D721Med (cell line): ENCODE data around the gene MACF1.

Experiments
- DNase-seq: peaks from one replicate; pipeline ENCODE4 v3.0.0; 2011; ENCODE audit warnings: low spot score; ENCODE audit not compliant: insufficient read length
- FAIRE-seq: peaks from 2 replicates; lab custom pipeline; 2011; peaks lifted over from hg19 to GRCh38; lab: Jason Lieb, UNC
- CTCF ChIP-seq: IDR thresholded peaks from 2 replicates; pipeline ENCODE4 v1.5.1; 2012; ENCODE audit warnings: mild to moderate bottlenecking, control low read depth; ENCODE audit not compliant: insufficient read depth; ENCODE audit errors: missing control alignments

Gene MACF1

DNA sequence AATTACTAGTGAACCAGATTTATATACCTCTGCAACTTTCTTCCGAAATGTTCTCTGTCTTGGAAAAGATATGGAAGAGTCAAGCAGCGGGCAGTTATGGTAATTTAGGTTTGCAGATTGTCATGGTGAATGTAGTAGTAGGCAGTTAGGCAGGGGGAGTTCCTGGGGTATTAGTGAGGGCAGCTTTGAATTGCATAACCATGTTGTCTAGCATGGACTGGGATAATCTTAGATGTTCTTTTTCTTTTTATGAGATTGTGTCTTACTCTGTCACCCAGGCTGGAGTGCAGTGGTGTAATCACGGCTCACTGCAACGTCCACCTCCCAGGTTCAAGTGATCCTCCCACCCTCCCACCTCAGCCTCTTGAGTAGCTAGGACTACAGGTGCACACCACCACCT, 25.0 kb downstream of the MACF1 start:
- DNase-seq: no peak
- no peak for TF ChIP-seq CTCF
- FAIRE-seq: no peak

- FAIRE-seq (no peak), DNase-seq (no peak)
- no peak for TF ChIP-seq CTCF
These were observed 26.0 kb downstream of the MACF1 start for GRCh38 chr1:39230261-39231190.

GRCh38 chr1:39236971-39237370, 32.5 kb downstream of the MACF1 start:
- TF ChIP-seq CTCF: no peak
- DNase-seq (no peak), FAIRE-seq (no peak)

GRCh38 chr1:39238476-39238875, 34.0 kb downstream of the MACF1 start:
- FAIRE-seq (no peak), DNase-seq (no peak)
- no peak for TF ChIP-seq CTCF

DNA sequence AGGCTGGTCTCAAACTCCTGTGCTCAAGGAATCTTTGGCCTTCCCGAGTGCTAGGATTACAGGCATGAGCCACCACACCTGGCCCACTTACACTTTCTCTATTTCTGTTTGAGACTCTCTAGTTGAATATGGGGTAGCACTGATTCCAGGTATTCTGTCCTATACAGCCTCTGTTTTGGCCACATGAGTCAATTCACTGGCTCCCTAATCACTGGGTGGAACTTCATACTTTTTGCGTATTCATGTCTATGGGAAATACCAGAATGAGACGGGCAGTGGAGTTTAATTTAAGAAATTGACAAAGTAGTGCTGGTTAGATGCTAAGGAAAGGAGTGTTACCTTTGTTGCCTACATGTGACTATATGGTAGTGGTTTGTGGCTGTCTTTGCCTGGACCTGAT, 35.5 kb downstream of the MACF1 start:
- FAIRE-seq (no peak), DNase-seq (no peak)
- TF ChIP-seq CTCF: no peak

- no peak for DNase-seq
- TF ChIP-seq CTCF: no peak
- FAIRE-seq: no peak
These were observed 38.8 kb downstream of the MACF1 start for GRCh38 chr1:39243302-39243701.

- no peak for TF ChIP-seq CTCF
- DNase-seq (no peak), FAIRE-seq (no peak)
These were observed 46.2 kb downstream of the MACF1 start for GRCh38 chr1:39250460-39251240.
